Smooth muscle cell (in vitro differentiated cells): ENCODE measurements around the gene LRRN1. TPM values are rescaled to one million over a fixed set of nuclear protein-coding genes. Genes with fewer than 3 reads are reported as not detected.
A peak's percentile ranks its signal among the peaks of the same experiment; 100 is the strongest.

Source experiments
- DNase-seq: peaks from one replicate; lab custom pipeline; 2025; ENCODE audit not compliant: unreplicated experiment; lab: John Stamatoyannopoulos, UW
- H2AFZ ChIP-seq: fragments of 200-600 bp; sonication (generic); 2 replicates; pipeline ENCODE4 v1.6.0; 2016; ENCODE audit warnings: antibody characterized with exemption, low read depth, mild to moderate bottlenecking
- H3F3A ChIP-seq: fragments of 200-600 bp; sonication (generic); 2 replicates; pipeline ENCODE4 v1.6.0; 2017; ENCODE audit warnings: antibody characterized with exemption, low read depth
- H3K27ac ChIP-seq: fragments of 200-600 bp; sonication (generic); 2 replicates; pipeline ENCODE4 v1.5.1; 2016; ENCODE audit warnings: low read depth, mild to moderate bottlenecking
- H3K27me3 ChIP-seq: fragments of 200-600 bp; sonication (generic); 2 replicates; pipeline ENCODE4 v1.6.1; 2016; ENCODE audit warnings: low read depth, mild to moderate bottlenecking
- H3K36me3 ChIP-seq: fragments of 200-600 bp; sonication (generic); 2 replicates; pipeline ENCODE4 v1.5.1; 2016; ENCODE audit warnings: low read depth
- H3K4me1 ChIP-seq: fragments of 200-600 bp; sonication (generic); 2 replicates; pipeline ENCODE4 v1.5.1; 2016; ENCODE audit warnings: low read depth
- H3K4me2 ChIP-seq: fragments of 200-600 bp; sonication (generic); 2 replicates; pipeline ENCODE4 v1.6.0; 2016; ENCODE audit warnings: mild to moderate bottlenecking
- H3K4me3 ChIP-seq: fragments of 200-600 bp; sonication (generic); 2 replicates; pipeline ENCODE4 v1.5.1; 2016; ENCODE audit warnings: mild to moderate bottlenecking
- H3K79me2 ChIP-seq: fragments of 200-600 bp; sonication (generic); 2 replicates; pipeline ENCODE4 v1.6.0; 2016; ENCODE audit warnings: low read depth, mild to moderate bottlenecking
- H3K9ac ChIP-seq: fragments of 200-600 bp; sonication (generic); 2 replicates; pipeline ENCODE4 v1.6.0; 2016; ENCODE audit warnings: low read depth
- H3K9me3 ChIP-seq: fragments of 200-600 bp; sonication (generic); replicated peaks from 2 replicates; pipeline ENCODE4 v1.5.1; 2016; ENCODE audit warnings: low read depth
- H4K20me1 ChIP-seq: fragments of 200-600 bp; sonication (generic); 2 replicates; pipeline ENCODE4 v1.6.0; 2016; ENCODE audit warnings: low read depth
- CTCF ChIP-seq: fragments of 200-600 bp; sonication (generic); IDR thresholded peaks from 2 replicates; pipeline ENCODE4 v1.5.1; 2017; ENCODE audit warnings: borderline replicate concordance, mild to moderate bottlenecking, antibody characterized with exemption; ENCODE audit not compliant: insufficient read depth, poor library complexity, severe bottlenecking
- WGBS: methylation state at CpG from one replicate; pipeline ENCODE4 v1.1.7; 2016; ENCODE audit warnings: low lambda C conversion rate; 5-methylcytosine and 5-hydroxymethylcytosine counted together
- polyA plus RNA-seq: library from polyadenylated mRNA; unstranded; fragments of >200 nt; fragmentation: Nextera tagmentation; extraction: Ambion mirVana; gene quantifications from 2 replicates; pipeline ENCODE4 v1.2.1, GENCODE V29; 2016
- total RNA-seq: library from RNA; depleted of rRNA; stranded (reverse); fragments of >200 nt; gene quantifications from 2 replicates; pipeline ENCODE4 v1.2.3, GENCODE V29; 2014

The LRRN1 gene
- total and polyA plus RNA-seq, 2 experiments from 2014 or later = 8.5 to 17.0 TPM

DNA sequence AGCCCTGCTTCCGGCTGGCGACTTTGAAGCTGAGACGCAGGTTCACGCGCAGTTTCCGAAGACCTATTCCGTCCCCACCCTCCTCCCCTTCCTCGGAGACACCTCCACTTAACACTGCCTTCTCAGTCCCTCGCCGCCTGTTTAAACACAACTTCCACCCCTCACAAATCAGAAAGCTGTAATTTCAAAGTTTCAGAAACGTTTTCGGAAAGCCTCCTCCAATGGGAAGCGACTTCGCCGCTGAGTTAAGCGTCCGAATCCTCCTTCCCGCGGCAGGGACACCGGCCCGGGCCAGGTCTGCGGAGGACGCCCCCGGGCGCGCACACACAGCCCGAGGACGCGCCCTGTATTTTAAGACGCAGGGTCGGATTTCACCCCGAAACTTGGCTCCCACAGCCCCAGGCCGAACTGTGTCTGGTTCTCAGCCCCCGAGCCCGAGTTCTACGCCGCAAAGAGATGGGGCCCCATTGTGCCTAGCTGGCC lies 559 bp upstream of the LRRN1 start:
- WGBS = 0% methylated on average over 36 of the region's 37 CpGs
- Histone ChIP-seq H3K27ac (no peak overlapping the region), H3F3A (no peaks in the 10 kb centered on the region), H3K9ac (no peak overlapping the region), H3K4me1 (peaks cover 24% of the 10 kb centered on the region), H3K9me3 (no peaks in the 10 kb centered on the region), H4K20me1 (peaks cover 5% of the 10 kb centered on the region), H3K27me3 (peaks cover 12% of the 10 kb centered on the region), H3K4me3 (peak overlapping the region; percentile 89), H2AFZ (peak overlapping the region; percentile 85), H3K4me2 (peak overlapping the region; percentile 100), H3K79me2 (peaks cover 20% of the 10 kb centered on the region), H3K36me3 (no peaks in the 10 kb centered on the region)
- DNase-seq = no peak
- TF ChIP-seq CTCF = no peak

- H3K27me3 ChIP-seq = peaks cover 12% of the 10 kb centered on the region
- H3K36me3 ChIP-seq = no peaks in the 10 kb centered on the region
- peaks cover 25% of the 10 kb centered on the region for H3K4me1 ChIP-seq
- H3K79me2 ChIP-seq = peaks cover 30% of the 10 kb centered on the region
- WGBS = 0% methylated on average over 13 of the region's 19 CpGs
- H4K20me1 ChIP-seq = peaks cover 11% of the 10 kb centered on the region
- no peak for TF ChIP-seq CTCF
- peak; percentile 24 for DNase-seq
- peak overlapping the region; percentile 25 for H3K9ac ChIP-seq
- H3K9me3 ChIP-seq = no peaks in the 10 kb centered on the region
- H3K4me2 ChIP-seq = peak overlapping the region; percentile 100
- no peaks in the 10 kb centered on the region for H3F3A ChIP-seq
- no peak overlapping the region for H3K27ac ChIP-seq
- H2AFZ ChIP-seq = peak overlapping the region; percentile 85
- H3K4me3 ChIP-seq = peak overlapping the region; percentile 89
These were observed 837 bp downstream of the LRRN1 start for GRCh38 chr3:3800080-3800455.

DNA sequence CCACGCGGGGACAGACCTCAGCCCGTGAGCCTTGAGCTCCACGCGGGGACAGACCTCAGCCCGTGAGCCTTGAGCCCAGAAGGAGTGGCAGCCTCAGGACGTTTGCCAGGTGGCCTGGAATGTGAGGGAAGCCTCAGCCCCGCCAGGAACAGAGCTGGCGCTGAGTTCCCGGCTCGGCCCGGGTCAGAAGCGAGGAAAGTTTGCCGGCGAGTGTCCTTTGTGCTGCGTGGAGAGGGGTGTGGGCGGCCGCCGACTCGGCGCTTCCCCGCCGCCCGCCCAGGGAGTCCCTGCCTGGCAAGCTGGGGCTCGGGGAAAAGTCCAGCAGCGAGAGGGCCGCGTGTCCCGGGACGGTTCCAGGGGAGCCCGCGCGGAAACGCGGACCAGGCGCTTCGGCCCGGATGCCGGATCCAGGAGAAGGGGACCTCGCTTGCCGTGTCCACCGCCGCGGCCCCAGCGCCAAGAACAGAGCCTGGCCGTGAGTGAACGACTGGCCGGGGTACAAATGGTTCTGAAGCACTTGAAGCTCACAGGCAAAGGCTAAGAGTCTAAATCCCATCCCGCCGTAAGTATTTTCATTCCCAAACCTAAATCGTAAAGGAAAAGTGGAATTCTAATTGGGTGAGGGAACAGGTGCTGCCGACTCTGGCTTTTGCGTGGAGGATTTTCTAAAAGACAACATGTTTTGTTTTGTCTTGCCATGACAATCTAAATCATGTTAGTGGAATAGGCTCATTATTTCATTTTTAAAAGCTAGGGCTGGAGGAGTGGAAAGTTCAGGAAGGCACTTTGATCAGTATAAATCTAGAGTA lies 1.7 kb downstream of the LRRN1 start:
- peak overlapping the region; percentile 89 for H3K4me3 ChIP-seq
- peak overlapping the region; percentile 25 for H3K9ac ChIP-seq
- H3K79me2 ChIP-seq = peaks cover 30% of the 10 kb centered on the region
- peak overlapping the region; percentile 85 for H2AFZ ChIP-seq
- H3F3A ChIP-seq = no peaks in the 10 kb centered on the region
- no peak for TF ChIP-seq CTCF
- H3K4me1 ChIP-seq = peaks cover 25% of the 10 kb centered on the region
- peaks cover 12% of the 10 kb centered on the region for H3K27me3 ChIP-seq
- H3K36me3 ChIP-seq = no peaks in the 10 kb centered on the region
- 1% methylated on average over 50 of the region's 53 CpGs for WGBS
- peak overlapping the region; percentile 100 for H3K4me2 ChIP-seq
- H3K9me3 ChIP-seq = no peaks in the 10 kb centered on the region
- no peak overlapping the region for H3K27ac ChIP-seq
- peaks cover 11% of the 10 kb centered on the region for H4K20me1 ChIP-seq
- peak; percentile 2 for DNase-seq
